AG08395 (cell line): Measurements from ENCODE around the gene ZFYVE1.
A peak's percentile ranks its signal among the peaks of the same experiment; 100 is the strongest.
"Not testable (repeated sequence)": the region's sequence is repeated elsewhere in the genome, so short reads cannot be mapped to it uniquely, and the experiment has no call there.

Experiments
- DNase-seq: peaks from one replicate; pipeline ENCODE4 v3.0.0; 2012; ENCODE audit warnings: mixed read lengths, low spot score

ZFYVE1 gene

GRCh38 chr14:73026845-73027542 lies at the start of gene ZFYVE1:
ZFYVE1 (minus strand) TSS chr14:73027106; CDS start chr14:73024508, 2,598 bp downstream.
- DNase-seq = peak; percentile 98

GRCh38 chr14:73069585-73069984 lies 42.7 kb upstream of the ZFYVE1 start:
- no peak for DNase-seq

- peak; percentile 50 for DNase-seq
Measured at GRCh38 chr14:73058922-73059673, 32.2 kb upstream of the ZFYVE1 start.

- peak; percentile 98 for DNase-seq
Measured at GRCh38 chr14:73058224-73058921, 31.5 kb upstream of the ZFYVE1 start, which contains the start of gene RBM25. RBM25 (plus strand) TSS chr14:73058534; CDS start chr14:73071642, 13,108 bp downstream.

- DNase-seq = no peak
Measured at GRCh38 chr14:73057944-73058223, 31.0 kb upstream of the ZFYVE1 start.

GRCh38 chr14:73055251-73055650 lies 28.3 kb upstream of the ZFYVE1 start:
- no peak for DNase-seq

- DNase-seq = no peak
Measured at GRCh38 chr14:73049428-73049827, 22.5 kb upstream of the ZFYVE1 start.

GRCh38 chr14:73047808-73048207 lies 20.9 kb upstream of the ZFYVE1 start:
- DNase-seq = no peak

GRCh38 chr14:73036706-73037450 lies 10.0 kb upstream of the ZFYVE1 start:
- DNase-seq = not testable (repeated sequence)

- no peak for DNase-seq
Measured at GRCh38 chr14:73027984-73028383, 1.1 kb upstream of the ZFYVE1 start.

GRCh38 chr14:73027546-73027945 lies 640 bp upstream of the ZFYVE1 start:
- no peak for DNase-seq

- DNase-seq = peak; percentile 65
Measured at GRCh38 chr14:73026243-73026844, 562 bp downstream of the ZFYVE1 start.

- peak; percentile 18 for DNase-seq
Measured at GRCh38 chr14:73025544-73025943, 1.4 kb downstream of the ZFYVE1 start.

- no peak for DNase-seq
Measured at GRCh38 chr14:73022051-73022450, 4.9 kb downstream of the ZFYVE1 start.

- not testable (repeated sequence) for DNase-seq
Measured at GRCh38 chr14:73016011-73016410, 10.9 kb downstream of the ZFYVE1 start.

- DNase-seq = not testable (repeated sequence)
Measured at GRCh38 chr14:73015552-73015951, 11.4 kb downstream of the ZFYVE1 start.

- DNase-seq = no peak
Measured at GRCh38 chr14:73014105-73014504, 12.8 kb downstream of the ZFYVE1 start.

- DNase-seq = not testable (repeated sequence)
Measured at GRCh38 chr14:73011189-73011588, 15.7 kb downstream of the ZFYVE1 start.

GRCh38 chr14:73008501-73008900 lies 18.4 kb downstream of the ZFYVE1 start:
- DNase-seq = peak; percentile 14

GRCh38 chr14:73007835-73008234 lies 19.1 kb downstream of the ZFYVE1 start:
- DNase-seq = no peak

GRCh38 chr14:73004641-73005040 lies 22.3 kb downstream of the ZFYVE1 start:
- not testable (repeated sequence) for DNase-seq

- no peak for DNase-seq
Measured at GRCh38 chr14:73003681-73004080, 23.2 kb downstream of the ZFYVE1 start.
